ENCODE results near the gene CIC. TPM values are rescaled to one million over a fixed set of nuclear protein-coding genes. Genes with fewer than 3 reads are reported as not detected.
A peak's percentile ranks its signal among the peaks of the same experiment; 100 is the strongest.

Gene CIC
- total and polyA plus RNA-seq, 9 of the 15 experiments (the other 6 are each of a cell fraction or from before 2014, with no cell fraction given), result 0.07 to 44.7 (median 8.6) TPM

GRCh38 chr19:42219812-42220750 lies 49.0 kb upstream of the CIC start, which contains the start of gene ZNF526 (continued):
- TF ChIP-seq KLF1 (tag; IDR thresholded peaks at IDR 0.05) (0 out of 2 replicates have a peak, but pooled peaks have one; percentile 17), RBM25 (IDR thresholded peaks at IDR 0.05; ENCODE audit: low read depth, low read length, severe bottlenecking) (peak; percentile 97), MBD2 (IDR thresholded peaks at IDR 0.05; ENCODE audit: borderline replicate concordance, low read depth) (peak; percentile 97), ARID3B (CRISPR knock-in tag; IDR thresholded peaks at IDR 0.05; ENCODE audit: borderline replicate concordance) (0 out of 2 replicates have a peak, but pooled peaks have one; percentile 37), THRB (CRISPR knock-in tag; conservative IDR thresholded peaks at IDR 0.05) (0 out of 2 replicates have a peak, but pooled peaks have one; percentile 18), CREB1 (IDR thresholded peaks at IDR 0.05) (peak; percentile 64), CREB1 (CRISPR knock-in tag; IDR thresholded peaks at IDR 0.05) (no peak; the same call in 1 of the 2 replicates), SREBF2 (CRISPR knock-in tag; IDR thresholded peaks at IDR 0.05) (no peak), POLR2A (conservative IDR thresholded peaks at IDR 0.05) (peak; percentile 94), TOE1 (IDR thresholded peaks at IDR 0.05; ENCODE audit: borderline replicate concordance) (0 out of 2 replicates have a peak, but pooled peaks have one; percentile 34), TOE1 (CRISPR knock-in tag; IDR thresholded peaks at IDR 0.05; ENCODE audit: borderline replicate concordance, low read depth) (no peak), PRPF4 (IDR thresholded peaks at IDR 0.05; ENCODE audit: insufficient read depth, low read depth, low read length, poor library complexity, severe bottlenecking) (no peak), ZKSCAN3 (CRISPR knock-in tag; IDR thresholded peaks at IDR 0.05) (no peak), CCNT2 (IDR thresholded peaks at IDR 0.05; ENCODE audit: borderline replicate concordance, extremely low read depth, insufficient read length, low read depth, low read length) (peak; percentile 78), RBBP5 (IDR thresholded peaks at IDR 0.05; ENCODE audit: borderline replicate concordance, insufficient read depth, low read length, poor library complexity, severe bottlenecking) (peak; percentile 92), AFF1 (IDR thresholded peaks at IDR 0.05; ENCODE audit: low read depth in 1 of 2, partially characterized antibody in 2 of 2) (peak in 1 of 2 experiments; percentile 60), ATF3 (IDR thresholded peaks at IDR 0.05) (peak; percentile 57; the same call in 1 of the 2 replicates), ATF3 (CRISPR knock-in tag; conservative IDR thresholded peaks at IDR 0.05) (no peak; the same call in 1 of the 2 replicates), TRIM28 (IDR thresholded peaks at IDR 0.05) (no peak)
